DOHH2 (cell line): ENCODE results near the gene AFDN.

ENCODE experiments used
- H3F3A ChIP-seq: fragments of 200-600 bp; sonication (generic), shearing (Covaris generic); 2 replicates; pipeline ENCODE4 v1.6.0; 2016; ENCODE audit warnings: antibody characterized with exemption, mild to moderate bottlenecking; ENCODE audit not compliant: control insufficient read depth, insufficient read depth
- H3K27ac ChIP-seq: fragments of 200-600 bp; sonication (generic); 2 replicates; pipeline ENCODE4 v1.5.1; 2014; ENCODE audit warnings: low read depth, mild to moderate bottlenecking, low read length, moderate library complexity
- H3K27me3 ChIP-seq: fragments of 200-600 bp; sonication (generic); 2 replicates; pipeline ENCODE4 v1.6.1; 2014; ENCODE audit warnings: mild to moderate bottlenecking, low read length, mixed read lengths; ENCODE audit not compliant: control insufficient read depth
- H3K36me3 ChIP-seq: fragments of 200-600 bp; sonication (generic); 2 replicates; pipeline ENCODE4 v1.6.1; 2014; ENCODE audit warnings: mild to moderate bottlenecking, low read length, moderate library complexity, mixed read lengths; ENCODE audit not compliant: control insufficient read depth
- H3K4me1 ChIP-seq: fragments of 200-600 bp; sonication (generic); 2 replicates; pipeline ENCODE4 v1.6.1; 2014; ENCODE audit warnings: mild to moderate bottlenecking, low read length, mixed read lengths; ENCODE audit not compliant: control insufficient read depth
- H3K4me2 ChIP-seq: fragments of 200-600 bp; sonication (generic); 2 replicates; pipeline ENCODE4 v1.6.0; 2014; ENCODE audit warnings: mild to moderate bottlenecking, low read length, moderate library complexity
- H3K4me3 ChIP-seq: fragments of 200-600 bp; sonication (generic); 2 replicates; pipeline ENCODE4 v1.5.1; 2014; ENCODE audit warnings: mild to moderate bottlenecking, low read length, mixed read lengths
- H3K79me2 ChIP-seq: fragments of 200-600 bp; sonication (generic); 2 replicates; pipeline ENCODE4 v1.6.1; 2014; ENCODE audit warnings: mild to moderate bottlenecking, low read length, mixed read lengths; ENCODE audit not compliant: control insufficient read depth
- H3K9me2 ChIP-seq: fragments of 200-600 bp; sonication (generic); replicated peaks from 2 replicates; pipeline ENCODE4 v1.6.1; 2014; ENCODE audit warnings: mild to moderate bottlenecking, low read length, mixed read lengths; ENCODE audit not compliant: control insufficient read depth
- H3K9me3 ChIP-seq: fragments of 200-600 bp; sonication (generic); 2 replicates; pipeline ENCODE4 v1.6.1; 2014; ENCODE audit warnings: antibody characterized with exemption, low read length, mixed read lengths; ENCODE audit not compliant: control insufficient read depth, insufficient read depth
- H4K20me1 ChIP-seq: fragments of 200-600 bp; sonication (generic); 2 replicates; pipeline ENCODE4 v1.6.0; 2014; ENCODE audit warnings: low read depth, mild to moderate bottlenecking, antibody characterized with exemption, low read length, moderate library complexity; ENCODE audit not compliant: control insufficient read depth, insufficient read depth
- EZH2phosphoT487 ChIP-seq: fragments of 200-600 bp; sonication (generic); IDR thresholded peaks from 2 replicates; pipeline ENCODE4 v1.6.1; 2017; ENCODE audit warnings: borderline replicate concordance, mild to moderate bottlenecking, antibody characterized with exemption, low read length, moderate library complexity, mixed read lengths
- TF ChIP-seq, protein P1 (sequence below): fragments of 200-600 bp; sonication (generic); IDR thresholded peaks from one replicate; pipeline ENCODE4 v1.5.1; 2014; ENCODE audit warnings: antibody characterized with exemption, mild to moderate bottlenecking, low read depth, low read length; ENCODE audit not compliant: poor library complexity, severe bottlenecking

The AFDN gene

GRCh38 chr6:167952512-167952859, 125.8 kb downstream of the AFDN start:
- no peaks in the 10 kb centered on the region for H3F3A ChIP-seq
- no peak overlapping the region for H3K27ac ChIP-seq
- no peaks in the 10 kb centered on the region for H3K9me2 ChIP-seq
- no peaks in the 10 kb centered on the region for H3K4me1 ChIP-seq
- peaks cover 19% of the 10 kb centered on the region for H3K36me3 ChIP-seq
- H3K4me3 ChIP-seq = no peak overlapping the region
- H4K20me1 ChIP-seq = no peaks in the 10 kb centered on the region
- no peaks in the 10 kb centered on the region for H3K79me2 ChIP-seq
- H3K27me3 ChIP-seq = no peaks in the 10 kb centered on the region
- H3K4me2 ChIP-seq = no peak overlapping the region
- TF ChIP-seq EZH2phosphoT487 = no peak
- TF ChIP-seq, protein P1, sequence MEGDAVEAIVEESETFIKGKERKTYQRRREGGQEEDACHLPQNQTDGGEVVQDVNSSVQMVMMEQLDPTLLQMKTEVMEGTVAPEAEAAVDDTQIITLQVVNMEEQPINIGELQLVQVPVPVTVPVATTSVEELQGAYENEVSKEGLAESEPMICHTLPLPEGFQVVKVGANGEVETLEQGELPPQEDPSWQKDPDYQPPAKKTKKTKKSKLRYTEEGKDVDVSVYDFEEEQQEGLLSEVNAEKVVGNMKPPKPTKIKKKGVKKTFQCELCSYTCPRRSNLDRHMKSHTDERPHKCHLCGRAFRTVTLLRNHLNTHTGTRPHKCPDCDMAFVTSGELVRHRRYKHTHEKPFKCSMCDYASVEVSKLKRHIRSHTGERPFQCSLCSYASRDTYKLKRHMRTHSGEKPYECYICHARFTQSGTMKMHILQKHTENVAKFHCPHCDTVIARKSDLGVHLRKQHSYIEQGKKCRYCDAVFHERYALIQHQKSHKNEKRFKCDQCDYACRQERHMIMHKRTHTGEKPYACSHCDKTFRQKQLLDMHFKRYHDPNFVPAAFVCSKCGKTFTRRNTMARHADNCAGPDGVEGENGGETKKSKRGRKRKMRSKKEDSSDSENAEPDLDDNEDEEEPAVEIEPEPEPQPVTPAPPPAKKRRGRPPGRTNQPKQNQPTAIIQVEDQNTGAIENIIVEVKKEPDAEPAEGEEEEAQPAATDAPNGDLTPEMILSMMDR = no peak
- no peaks in the 10 kb centered on the region for H3K9me3 ChIP-seq

GRCh38 chr6:167953551-167953950, 126.8 kb downstream of the AFDN start:
- Histone ChIP-seq H3K4me3 (no peak overlapping the region), H3K9me3 (no peaks in the 10 kb centered on the region), H3F3A (no peaks in the 10 kb centered on the region), H3K4me1 (no peaks in the 10 kb centered on the region), H4K20me1 (no peaks in the 10 kb centered on the region), H3K27ac (no peak overlapping the region), H3K36me3 (peaks cover 14% of the 10 kb centered on the region), H3K9me2 (no peaks in the 10 kb centered on the region), H3K79me2 (no peaks in the 10 kb centered on the region), H3K4me2 (no peak overlapping the region), H3K27me3 (no peaks in the 10 kb centered on the region)
- TF ChIP-seq EZH2phosphoT487 = no peak
- TF ChIP-seq, protein P1 = no peak

- H3F3A ChIP-seq = no peaks in the 10 kb centered on the region
- no peaks in the 10 kb centered on the region for H3K27me3 ChIP-seq
- TF ChIP-seq EZH2phosphoT487 = no peak
- TF ChIP-seq, protein P1 = no peak
- H3K27ac ChIP-seq = no peak overlapping the region
- no peaks in the 10 kb centered on the region for H3K79me2 ChIP-seq
- H3K4me3 ChIP-seq = no peak overlapping the region
- no peak overlapping the region for H3K4me2 ChIP-seq
- H3K4me1 ChIP-seq = no peaks in the 10 kb centered on the region
- no peaks in the 10 kb centered on the region for H3K9me3 ChIP-seq
- H4K20me1 ChIP-seq = no peaks in the 10 kb centered on the region
- H3K36me3 ChIP-seq = peaks cover 11% of the 10 kb centered on the region
- no peaks in the 10 kb centered on the region for H3K9me2 ChIP-seq
Measured at GRCh38 chr6:167954151-167954550, 127.4 kb downstream of the AFDN start.

GRCh38 chr6:167956491-167956890, 129.8 kb downstream of the AFDN start:
- no peaks in the 10 kb centered on the region for H3F3A ChIP-seq
- H3K9me2 ChIP-seq = no peaks in the 10 kb centered on the region
- H3K4me3 ChIP-seq = no peak overlapping the region
- H3K27ac ChIP-seq = no peak overlapping the region
- no peaks in the 10 kb centered on the region for H3K27me3 ChIP-seq
- H3K4me1 ChIP-seq = no peaks in the 10 kb centered on the region
- H3K79me2 ChIP-seq = no peaks in the 10 kb centered on the region
- TF ChIP-seq, protein P1 = no peak
- no peak for TF ChIP-seq EZH2phosphoT487
- H3K9me3 ChIP-seq = no peaks in the 10 kb centered on the region
- no peaks in the 10 kb centered on the region for H4K20me1 ChIP-seq
- no peaks in the 10 kb centered on the region for H3K36me3 ChIP-seq
- H3K4me2 ChIP-seq = no peak overlapping the region
